K562 (cell line): ENCODE data around the gene PRDM10. TPM values are rescaled to one million over a fixed set of nuclear protein-coding genes. Genes with fewer than 3 reads are reported as not detected.

ENCODE experiments used
- ARNT ChIP-seq, 2 experiments: fragments of 450-650 bp; IDR thresholded peaks; 2 replicates each; pipeline ENCODE4 v1.6.1; 2016; ENCODE audit warnings: mild to moderate bottlenecking in 1 of 2
- BHLHE40 ChIP-seq: IDR thresholded peaks from 2 replicates; pipeline ENCODE4 v1.6.1; 2011; ENCODE audit warnings: low read length, improper control_type of control experiment
- GABPA ChIP-seq: fragments of 200-800 bp; sonication (Bioruptor generic); conservative IDR thresholded peaks from 2 replicates; pipeline ENCODE4 v1.6.1; 2016; ENCODE audit warnings: low read depth, missing genetic modification characterization, missing compliant biosample characterization
- OTX1 ChIP-seq: fragments of 450-650 bp; formaldehyde crosslinking; IDR thresholded peaks from 2 replicates; pipeline ENCODE4 v1.4.0; 2022; ENCODE audit warnings: mild to moderate bottlenecking
- POLR2G ChIP-seq: fragments of 200-400 bp; formaldehyde crosslinking; IDR thresholded peaks from 2 replicates; pipeline ENCODE4 v1.6.1; 2017; ENCODE audit warnings: low read depth, mild to moderate bottlenecking, antibody characterized with exemption, low read length, moderate library complexity
- PRPF4 ChIP-seq: fragments of 200-400 bp; formaldehyde crosslinking; IDR thresholded peaks from one replicate; pipeline ENCODE4 v1.6.1; 2017; ENCODE audit warnings: low read length, low read depth, mild to moderate bottlenecking; ENCODE audit not compliant: insufficient read depth, poor library complexity, severe bottlenecking
- PTTG1 ChIP-seq: fragments of 450-650 bp; IDR thresholded peaks from 2 replicates; pipeline ENCODE4 v1.6.1; 2016; ENCODE audit warnings: low read depth, mild to moderate bottlenecking, missing genetic modification characterization, missing compliant biosample characterization
- THRAP3 ChIP-seq: fragments of 450-650 bp; IDR thresholded peaks from 2 replicates; pipeline ENCODE4 v1.6.1; 2016; ENCODE audit warnings: mild to moderate bottlenecking, inconsistent platforms, borderline replicate concordance
- ZNF121 ChIP-seq: sonication (generic); formaldehyde crosslinking; conservative IDR thresholded peaks from 2 replicates; pipeline ENCODE4 v1.8.0; 2022; ENCODE audit warnings: missing genetic modification reagents
- ZZZ3 ChIP-seq: fragments of 450-650 bp; IDR thresholded peaks from 2 replicates; pipeline ENCODE4 v1.6.1; 2016; ENCODE audit warnings: antibody characterized with exemption, mild to moderate bottlenecking, moderate library complexity
- polyA plus RNA-seq, 8 experiments: library from polyadenylated mRNA; depleted of rRNA in 4 of 8; stranded (reverse) in 5 of 8; unstranded in 3 of 8; fragments of >200 nt; fragmentation: Nextera tagmentation in 2 of 8; fragmentation: Illumina TruSeq in 1 of 8; extraction: Ambion mirVana in 2 of 8; extraction: Trizol in 1 of 8; gene quantifications; 2 replicates each; pipeline versions ENCODE4 v1.2.1 to v1.2.3, GENCODE V29; 2011 to 2014; ENCODE audit warnings: inconsistent platforms in 1 of 8, missing spikeins in 1 of 8
- total RNA-seq, 7 experiments: library from RNA; depleted of rRNA in 6 of 7; stranded (reverse); fragments of >200 nt in 6 of 7; fragmentation: Illumina TruSeq in 2 of 7; extraction: Trizol in 2 of 7; gene quantifications; 2 replicates each; pipeline versions ENCODE4 v1.2.1 to v1.2.3, GENCODE V29; 2011 to 2021; ENCODE audit warnings: low replicate concordance in 1 of 7
- TF ChIP-seq, protein P1 (sequence below): fragments of 450-650 bp; IDR thresholded peaks from 2 replicates; pipeline ENCODE4 v1.6.1; 2018; ENCODE audit not compliant: partially characterized antibody
- TF ChIP-seq, protein P2 (sequence below): fragments of 250-450 bp; sonication (Bioruptor Pico); IDR thresholded peaks from 2 replicates; pipeline ENCODE4 v1.4.0; 2020; ENCODE audit warnings: borderline replicate concordance

Gene PRDM10
- total and polyA plus RNA-seq, 9 of the 15 experiments (the other 6 are each of a cell fraction or from before 2014, with no cell fraction given) = 0.89 to 9.3 (median 4.5) TPM

DNA sequence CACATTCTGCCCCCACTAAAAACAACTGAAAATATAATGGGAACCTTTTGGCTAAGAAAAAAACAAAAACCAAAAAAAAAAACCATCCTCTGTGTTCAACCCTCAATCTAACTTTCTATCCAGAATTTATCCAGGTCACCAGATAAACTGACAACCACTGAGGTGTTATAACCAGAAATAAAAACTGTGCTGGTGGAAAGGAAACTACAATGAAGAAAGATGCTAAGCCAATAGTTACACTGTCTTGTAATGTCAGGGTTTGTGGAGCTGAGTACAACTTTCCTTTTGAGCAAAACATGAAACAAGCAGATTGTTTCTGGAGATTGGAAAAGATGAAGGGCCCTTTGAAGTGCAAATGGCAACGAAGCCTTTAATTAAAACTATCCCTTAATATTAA, 50.8 kb downstream of the PRDM10 start (continued):
- TF ChIP-seq, protein P1, sequence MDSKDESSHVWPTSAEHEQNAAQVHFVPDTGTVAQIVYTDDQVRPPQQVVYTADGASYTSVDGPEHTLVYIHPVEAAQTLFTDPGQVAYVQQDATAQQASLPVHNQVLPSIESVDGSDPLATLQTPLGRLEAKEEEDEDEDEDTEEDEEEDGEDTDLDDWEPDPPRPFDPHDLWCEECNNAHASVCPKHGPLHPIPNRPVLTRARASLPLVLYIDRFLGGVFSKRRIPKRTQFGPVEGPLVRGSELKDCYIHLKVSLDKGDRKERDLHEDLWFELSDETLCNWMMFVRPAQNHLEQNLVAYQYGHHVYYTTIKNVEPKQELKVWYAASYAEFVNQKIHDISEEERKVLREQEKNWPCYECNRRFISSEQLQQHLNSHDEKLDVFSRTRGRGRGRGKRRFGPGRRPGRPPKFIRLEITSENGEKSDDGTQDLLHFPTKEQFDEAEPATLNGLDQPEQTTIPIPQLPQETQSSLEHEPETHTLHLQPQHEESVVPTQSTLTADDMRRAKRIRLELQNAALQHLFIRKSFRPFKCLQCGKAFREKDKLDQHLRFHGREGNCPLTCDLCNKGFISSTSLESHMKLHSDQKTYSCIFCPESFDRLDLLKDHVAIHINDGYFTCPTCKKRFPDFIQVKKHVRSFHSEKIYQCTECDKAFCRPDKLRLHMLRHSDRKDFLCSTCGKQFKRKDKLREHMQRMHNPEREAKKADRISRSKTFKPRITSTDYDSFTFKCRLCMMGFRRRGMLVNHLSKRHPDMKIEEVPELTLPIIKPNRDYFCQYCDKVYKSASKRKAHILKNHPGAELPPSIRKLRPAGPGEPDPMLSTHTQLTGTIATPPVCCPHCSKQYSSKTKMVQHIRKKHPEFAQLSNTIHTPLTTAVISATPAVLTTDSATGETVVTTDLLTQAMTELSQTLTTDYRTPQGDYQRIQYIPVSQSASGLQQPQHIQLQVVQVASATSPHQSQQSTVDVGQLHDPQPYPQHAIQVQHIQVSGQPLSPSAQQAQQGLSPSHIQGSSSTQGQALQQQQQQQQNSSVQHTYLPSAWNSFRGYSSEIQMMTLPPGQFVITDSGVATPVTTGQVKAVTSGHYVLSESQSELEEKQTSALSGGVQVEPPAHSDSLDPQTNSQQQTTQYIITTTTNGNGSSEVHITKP = no peak
- TF ChIP-seq BHLHE40 (no peak), PRPF4 (no peak), OTX1 (CRISPR knock-in tag) (no peak), ZNF121 (CRISPR knock-in tag) (no peak), THRAP3 (no peak), ARNT (IDR thresholded peaks at IDR 0.05) (no peak), ZZZ3 (no peak), POLR2G (no peak), GABPA (no peak), PTTG1 (tag) (no peak)
- TF ChIP-seq, protein P2, sequence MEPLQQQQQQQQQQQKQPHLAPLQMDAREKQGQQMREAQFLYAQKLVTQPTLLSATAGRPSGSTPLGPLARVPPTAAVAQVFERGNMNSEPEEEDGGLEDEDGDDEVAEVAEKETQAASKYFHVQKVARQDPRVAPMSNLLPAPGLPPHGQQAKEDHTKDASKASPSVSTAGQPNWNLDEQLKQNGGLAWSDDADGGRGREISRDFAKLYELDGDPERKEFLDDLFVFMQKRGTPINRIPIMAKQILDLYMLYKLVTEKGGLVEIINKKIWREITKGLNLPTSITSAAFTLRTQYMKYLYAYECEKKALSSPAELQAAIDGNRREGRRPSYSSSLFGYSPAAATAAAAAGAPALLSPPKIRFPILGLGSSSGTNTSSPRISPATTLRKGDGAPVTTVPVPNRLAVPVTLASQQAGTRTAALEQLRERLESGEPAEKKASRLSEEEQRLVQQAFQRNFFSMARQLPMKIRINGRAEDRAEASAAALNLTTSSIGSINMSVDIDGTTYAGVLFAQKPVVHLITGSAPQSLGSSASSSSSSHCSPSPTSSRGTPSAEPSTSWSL = no peak
